Glomerular visceral epithelial cell (primary cell): ENCODE measurements around the gene FAM227B.
"Not testable (repeated sequence)": the region's sequence is repeated elsewhere in the genome, so short reads cannot be mapped to it uniquely, and the experiment has no call there.

Experiments
- DNase-seq: peaks from one replicate; pipeline ENCODE4 v3.0.0-alpha.2; 2016; ENCODE audit errors: extremely low spot score

Gene FAM227B

DNA sequence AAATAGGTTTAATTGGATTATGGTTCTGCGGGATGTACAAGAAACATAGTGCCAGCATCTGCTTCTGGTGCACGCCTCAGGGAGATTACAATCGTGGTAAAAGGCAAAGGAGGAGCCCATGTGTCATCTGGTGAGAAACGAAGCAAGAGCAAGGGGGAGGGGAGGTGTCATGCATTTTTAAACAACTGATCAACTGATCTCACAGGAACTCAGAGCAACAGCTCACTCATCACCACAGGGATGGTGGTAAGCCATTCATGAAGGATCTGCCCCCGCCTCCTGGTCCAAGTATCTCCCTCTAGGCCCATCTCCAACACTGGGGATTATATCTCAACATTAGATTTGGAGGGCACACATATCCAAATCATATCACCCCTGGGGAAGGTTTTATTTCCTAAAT is 239.7 kb downstream of the FAM227B start:
- DNase-seq, result no peak

DNA sequence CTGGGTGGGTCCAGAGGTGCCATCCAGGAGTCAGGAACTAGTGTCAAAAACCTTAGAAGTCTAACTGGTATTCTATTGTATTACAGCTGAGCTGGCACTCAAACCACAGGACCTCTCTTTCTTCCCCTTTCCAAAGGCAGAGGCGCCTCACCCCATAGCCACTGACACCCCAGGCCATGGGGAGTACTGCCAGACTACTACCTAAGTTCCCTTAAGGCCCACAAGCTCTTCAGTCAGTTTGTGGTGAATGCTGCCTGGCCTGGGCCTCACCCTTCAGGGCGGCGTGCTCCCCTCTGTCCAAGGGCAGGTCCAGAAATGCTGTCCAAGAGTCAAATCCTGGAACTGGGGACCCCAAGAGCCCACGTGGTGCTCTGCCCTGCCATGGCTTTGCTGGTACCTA is 240.6 kb downstream of the FAM227B start:
- no peak for DNase-seq

DNA sequence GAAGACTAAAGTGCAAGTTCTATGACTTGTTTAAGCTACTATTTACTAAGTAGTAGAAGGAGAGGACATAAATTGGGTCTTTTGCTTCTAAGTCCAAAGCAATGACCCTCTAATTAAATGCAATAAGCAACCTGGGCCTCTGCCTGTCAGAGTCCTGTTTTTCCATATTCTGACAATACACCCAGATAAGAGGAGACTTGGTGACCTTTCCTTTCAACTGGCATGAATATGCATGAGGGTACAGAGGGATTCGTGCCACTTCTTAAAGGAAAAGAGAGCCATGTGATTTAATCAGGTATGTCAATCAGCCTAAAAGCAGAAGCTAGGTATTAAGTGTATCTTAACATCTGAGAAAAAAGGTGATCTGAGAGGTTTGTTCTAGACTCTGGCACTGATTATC is 248.3 kb downstream of the FAM227B start:
- no peak for DNase-seq

DNA sequence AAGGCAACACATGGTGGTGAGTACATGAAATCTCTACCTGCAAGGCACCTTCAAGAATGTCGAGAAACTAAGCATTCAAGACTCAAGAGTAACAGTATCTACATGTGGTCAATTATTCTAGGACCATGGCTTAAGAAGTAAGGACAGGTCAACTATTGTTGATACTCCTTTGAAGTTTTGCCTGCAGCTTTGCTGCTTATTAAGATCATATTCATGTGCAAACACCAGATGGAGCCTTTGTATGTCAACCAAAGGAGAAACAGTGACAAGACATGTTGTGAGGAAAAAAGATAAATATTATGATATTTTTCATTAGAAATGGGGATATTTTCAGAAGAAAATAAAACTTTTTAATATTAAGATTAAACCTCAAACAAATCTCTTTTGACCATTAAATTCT is 249.8 kb downstream of the FAM227B start:
- no peak for DNase-seq

DNA sequence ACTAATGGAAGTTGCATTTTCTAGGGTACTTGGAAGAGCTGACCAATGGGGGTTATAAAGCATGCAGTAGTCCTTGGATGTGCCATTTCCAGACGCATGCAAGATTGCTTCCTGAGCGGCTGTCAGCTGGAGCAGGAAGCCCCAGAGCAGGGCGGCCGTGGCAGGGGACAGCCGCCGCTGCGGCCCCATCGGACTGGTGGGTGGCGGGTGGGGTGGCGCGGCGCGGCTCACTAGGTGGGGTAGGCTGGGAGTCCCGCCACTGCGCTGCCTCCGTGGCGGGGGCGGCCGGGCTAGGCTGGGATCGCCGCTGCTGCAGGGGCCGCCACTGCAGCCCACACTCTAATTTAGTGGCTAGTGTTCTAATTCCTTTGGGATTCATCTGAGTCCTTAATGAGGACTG is 254.1 kb downstream of the FAM227B start:
- no peak for DNase-seq

DNA sequence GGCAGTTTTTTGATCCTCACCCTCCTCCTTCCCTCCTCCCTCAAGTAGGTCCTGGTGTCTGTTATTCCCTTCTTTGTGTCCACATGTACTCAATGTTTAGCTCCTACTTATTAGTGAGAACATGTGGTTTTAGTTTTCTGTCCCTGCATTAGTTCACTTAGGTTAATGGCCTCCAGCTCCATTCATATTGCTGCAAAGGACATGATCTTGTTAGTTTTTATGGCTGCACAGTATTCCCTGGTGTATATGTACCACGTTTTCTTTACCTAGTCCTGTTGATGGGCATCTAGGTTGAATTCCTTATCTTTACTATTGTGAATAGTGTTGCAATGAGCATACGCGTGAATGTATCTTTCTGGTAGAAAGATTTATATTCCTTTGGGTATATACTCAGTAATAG is 259.2 kb downstream of the FAM227B start:
- DNase-seq, result no peak

DNA sequence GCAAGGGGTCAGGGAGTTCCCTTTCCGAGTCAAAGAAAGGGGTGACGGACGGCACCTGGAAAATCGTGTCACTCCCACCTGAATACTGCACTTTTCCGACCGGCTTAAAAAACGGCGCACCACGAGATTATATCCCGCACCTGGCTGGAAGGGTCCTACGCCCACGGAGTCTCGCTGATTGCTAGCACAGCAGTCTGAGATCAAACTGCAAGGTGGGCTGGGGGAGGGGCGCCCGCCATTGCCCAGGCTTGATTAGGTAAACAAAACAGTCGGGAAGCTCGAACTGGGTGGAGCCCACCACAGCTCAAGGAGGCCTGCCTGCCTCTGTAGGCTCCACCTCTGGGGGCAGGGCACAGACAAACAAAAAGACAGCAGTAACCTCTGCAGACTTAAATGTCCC is 266.2 kb downstream of the FAM227B start:
- DNase-seq, result not testable (repeated sequence)

DNA sequence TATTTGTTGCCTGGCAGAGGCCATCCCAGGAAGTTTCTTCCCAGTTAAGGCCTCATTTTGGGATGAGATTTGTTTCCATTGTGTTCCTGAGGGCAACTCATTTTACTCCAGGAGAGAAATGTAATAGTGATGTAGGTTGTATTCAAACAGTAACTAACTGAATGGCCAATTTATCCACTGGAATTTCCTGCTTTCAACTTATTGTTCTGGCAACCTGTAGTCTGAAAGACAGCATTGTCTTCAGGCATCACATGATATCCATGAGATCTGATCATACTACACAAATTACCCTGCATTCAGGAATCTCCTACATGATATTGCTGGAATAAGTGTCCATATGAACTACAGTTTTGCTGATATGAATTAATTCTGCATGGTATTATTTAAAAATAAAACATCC is 277.1 kb downstream of the FAM227B start:
- no peak for DNase-seq

DNA sequence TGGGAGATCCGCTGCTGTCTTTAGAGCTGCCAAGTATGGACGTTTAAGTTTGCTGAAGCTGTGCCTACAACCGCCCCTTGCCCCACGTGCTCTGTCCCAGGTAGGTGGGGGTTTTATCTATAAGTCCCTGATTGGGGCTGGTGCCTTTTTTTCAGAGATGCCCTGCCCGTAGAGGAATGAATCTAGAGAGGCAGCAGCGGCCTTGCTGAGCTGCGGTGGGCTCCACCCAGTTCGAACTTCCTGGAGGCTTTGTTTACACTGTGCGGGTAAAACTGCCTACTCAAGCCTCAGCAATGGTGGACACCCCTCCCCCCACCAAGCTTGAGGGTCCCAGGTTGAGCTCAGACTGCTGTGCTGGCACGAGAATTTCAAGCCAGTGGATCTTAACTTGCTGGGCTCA is 281.0 kb downstream of the FAM227B start:
- no peak for DNase-seq

DNA sequence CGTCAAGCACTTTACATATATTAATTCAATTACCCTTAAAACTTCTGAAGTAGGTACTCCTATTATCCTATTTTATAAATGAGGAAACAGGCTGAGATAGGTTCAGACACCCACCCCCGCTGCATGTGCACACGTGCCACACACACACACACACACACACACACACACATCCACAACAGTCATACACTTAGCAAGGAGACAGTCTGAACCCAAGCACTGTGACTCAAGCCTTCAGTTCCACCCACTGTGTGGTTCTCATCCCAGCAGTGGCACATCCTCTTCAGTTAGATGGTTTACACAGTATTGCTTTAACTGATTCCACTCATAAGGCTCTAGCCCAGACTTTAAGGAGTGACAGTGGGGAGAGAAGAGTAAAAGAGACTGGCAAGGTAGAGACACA is 288.7 kb downstream of the FAM227B start:
- DNase-seq, result no peak

DNA sequence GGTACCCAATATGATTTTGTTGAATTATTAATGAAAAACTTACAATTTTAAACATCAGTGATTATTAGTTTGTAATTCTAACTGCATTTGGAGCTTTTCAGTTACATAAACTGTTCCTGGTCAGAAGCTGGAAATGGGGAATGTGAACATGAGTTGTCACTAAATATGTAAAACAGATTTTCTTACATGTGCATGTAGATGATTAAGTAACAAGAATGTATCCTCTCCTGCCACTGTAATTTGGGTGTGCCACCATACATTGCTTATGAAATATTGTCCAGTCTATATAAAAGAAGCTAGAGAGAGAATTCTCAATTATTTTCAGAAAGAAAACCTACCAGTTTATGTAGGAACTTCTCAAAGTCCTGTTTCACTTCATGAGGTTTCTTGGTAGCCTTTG is 289.2 kb downstream of the FAM227B start:
- DNase-seq, result no peak

DNA sequence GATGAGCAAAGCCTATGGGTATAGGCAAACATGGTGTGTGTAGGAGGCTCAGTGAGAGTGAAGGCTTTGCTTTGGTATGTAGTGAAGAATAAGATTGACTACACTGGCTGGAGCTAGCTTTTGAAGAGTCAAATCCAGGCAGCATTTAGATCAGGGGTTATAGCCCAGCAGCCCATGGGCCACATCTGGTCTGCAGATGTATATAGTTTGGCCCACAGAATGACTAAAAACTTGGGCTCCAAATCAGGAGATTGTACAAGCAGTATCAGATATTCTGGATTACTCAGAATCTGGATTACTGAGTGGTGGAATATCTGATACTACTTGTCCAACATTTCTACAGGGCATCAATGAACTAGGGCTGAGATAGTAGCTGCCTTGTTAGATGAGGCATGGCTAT is 290.5 kb downstream of the FAM227B start:
- no peak for DNase-seq

DNA sequence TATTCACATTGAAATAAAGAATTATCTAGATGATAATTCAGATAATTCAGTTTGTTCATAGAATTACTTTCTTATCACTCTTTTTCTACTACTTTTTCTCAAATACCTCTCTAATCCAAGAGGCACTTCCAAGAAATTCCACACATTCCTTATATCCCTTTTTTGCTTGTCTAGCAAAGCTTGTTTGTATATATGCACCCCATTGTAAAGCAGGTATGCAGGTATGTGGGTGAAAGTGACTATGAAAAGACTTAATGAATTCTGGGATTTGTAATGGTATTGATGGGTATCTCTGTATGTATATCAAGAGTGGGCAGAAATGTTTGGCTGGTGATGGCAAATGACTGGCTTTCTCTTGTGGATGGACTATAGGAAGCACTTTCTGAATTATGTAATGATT is 291.7 kb downstream of the FAM227B start:
- no peak for DNase-seq

DNA sequence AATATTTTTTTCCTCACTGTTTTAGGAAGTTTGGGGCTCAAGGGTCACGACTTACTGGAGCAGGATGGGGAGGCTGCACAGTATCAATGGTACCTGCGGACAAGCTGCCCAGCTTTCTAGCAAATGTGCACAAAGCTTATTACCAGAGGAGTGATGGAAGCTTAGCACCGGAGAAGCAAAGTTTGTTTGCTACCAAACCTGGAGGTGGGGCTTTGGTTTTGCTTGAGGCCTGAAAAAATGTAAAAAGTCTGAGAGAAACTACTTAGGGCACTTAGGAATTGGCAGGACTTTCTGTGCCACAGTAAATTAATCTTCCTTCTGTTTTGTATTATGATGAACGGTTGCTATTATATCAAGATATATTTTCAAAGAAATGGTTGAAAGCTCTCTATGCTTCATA is 292.7 kb downstream of the FAM227B start:
- DNase-seq, result no peak

DNA sequence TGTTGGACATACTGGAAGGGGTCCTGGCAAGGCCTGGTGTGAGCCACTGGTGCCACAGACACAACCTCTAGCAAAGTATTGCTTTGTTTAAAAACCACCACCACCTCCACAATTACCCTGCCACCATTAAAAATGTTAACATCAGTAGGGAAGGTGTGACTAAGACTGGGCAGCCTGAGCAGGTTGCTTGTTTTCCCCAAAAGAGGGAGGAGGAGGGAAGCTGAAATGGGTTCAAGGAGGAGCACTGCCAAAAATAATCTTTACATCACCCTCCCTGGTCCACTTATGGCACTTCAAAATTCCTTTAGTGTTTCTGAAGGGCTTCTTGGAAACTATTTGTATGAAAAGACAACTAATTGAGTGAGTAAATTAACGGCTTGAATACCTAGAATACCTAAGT is 297.4 kb downstream of the FAM227B start:
- DNase-seq, result no peak

DNA sequence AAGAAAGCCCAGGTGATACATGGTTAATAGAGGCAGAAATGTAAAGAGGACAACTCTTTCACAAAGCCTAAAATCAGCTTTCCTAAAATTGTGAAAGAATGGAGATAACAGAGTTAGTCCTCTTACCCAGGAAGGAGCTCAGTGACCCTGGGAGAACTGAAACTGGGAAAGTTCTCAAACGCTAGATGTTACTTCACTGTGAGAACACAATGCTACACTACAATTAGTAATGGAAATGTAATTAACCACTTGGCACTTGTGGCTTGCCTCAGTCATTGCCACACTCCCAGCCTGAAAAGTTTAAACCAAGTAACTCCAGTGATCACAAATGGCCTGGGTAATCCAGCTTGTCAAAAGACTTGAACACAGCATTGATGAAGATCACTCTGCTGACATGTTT is 300.3 kb downstream of the FAM227B start:
- DNase-seq, result no peak

DNA sequence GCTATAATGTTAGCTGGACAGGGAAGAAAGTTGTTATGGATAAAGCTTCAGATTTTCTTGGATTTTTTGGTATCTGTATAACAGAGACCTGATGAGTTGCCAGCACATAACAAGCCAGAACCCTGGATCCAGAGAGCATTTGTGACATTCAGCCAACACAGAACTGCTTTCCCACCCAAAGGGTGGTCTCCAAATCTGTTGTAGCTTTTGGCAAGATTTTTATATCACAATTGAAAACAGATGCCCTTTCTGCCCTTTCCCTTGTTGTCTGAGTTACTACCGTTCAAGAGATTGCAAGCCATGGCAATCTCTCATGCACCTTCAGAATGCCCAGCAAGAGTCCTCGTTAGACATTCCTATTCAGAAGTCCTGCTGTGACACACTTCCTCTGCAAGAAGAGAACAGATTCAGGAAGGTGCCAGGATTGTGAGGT is 305.2 kb downstream of the FAM227B start:
- no peak for DNase-seq

DNA sequence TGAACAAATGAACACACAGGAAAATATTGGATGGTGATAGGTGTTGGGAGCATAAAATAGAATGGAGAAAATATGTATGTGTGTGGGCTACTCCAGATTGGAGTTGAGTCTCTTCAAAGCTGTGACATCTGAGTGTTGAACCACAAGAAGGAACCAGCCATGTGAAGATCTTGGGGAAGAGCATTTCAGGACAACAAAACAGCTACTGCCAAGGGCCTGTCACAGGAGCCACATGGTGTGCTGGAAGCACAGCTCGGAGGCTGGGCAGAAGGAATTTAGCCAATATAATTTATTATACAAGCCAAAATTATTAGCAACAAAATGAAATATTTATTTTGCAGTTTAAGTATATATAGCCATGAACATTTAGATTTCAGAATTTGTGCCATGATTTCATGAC is 305.9 kb downstream of the FAM227B start:
- no peak for DNase-seq

DNA sequence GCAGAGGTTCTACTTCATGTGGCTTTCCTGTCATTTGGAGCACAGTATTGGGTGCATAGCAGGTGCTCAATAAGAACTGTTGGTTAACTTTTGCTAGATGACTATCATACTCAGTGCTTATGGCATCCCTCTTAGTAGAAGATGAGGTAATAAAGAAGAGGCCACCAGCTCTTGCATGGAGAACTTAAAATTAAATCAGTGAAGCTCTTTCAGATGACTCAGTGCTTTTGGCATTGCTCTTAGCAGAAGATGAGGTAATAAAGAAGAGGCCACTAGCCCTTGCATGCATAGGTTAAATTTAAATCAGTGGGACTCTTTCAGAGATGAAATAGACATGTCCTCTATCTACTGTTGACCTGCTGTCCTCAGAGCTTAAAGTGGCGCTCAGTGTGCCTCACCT is 307.0 kb downstream of the FAM227B start:
- peak; percentile 47 for DNase-seq

DNA sequence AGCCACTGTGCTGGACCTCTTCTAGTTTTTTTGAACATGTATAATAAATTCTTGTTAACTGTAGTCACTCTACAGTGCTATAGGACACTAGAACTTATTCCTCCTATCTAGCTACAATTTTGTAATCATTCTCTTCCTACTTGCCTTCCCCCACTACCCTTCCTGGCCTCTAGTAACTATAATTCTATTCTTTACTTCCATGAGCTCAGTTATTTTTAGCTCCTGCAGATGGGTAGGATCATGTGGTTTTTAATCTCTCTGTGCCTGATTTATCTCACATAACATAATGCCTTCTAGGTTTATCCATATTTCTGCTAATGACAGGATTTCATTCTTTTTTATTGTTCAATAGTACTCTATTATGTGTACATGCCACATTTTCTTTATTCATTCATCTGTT is 310.7 kb downstream of the FAM227B start:
- no peak for DNase-seq

DNA sequence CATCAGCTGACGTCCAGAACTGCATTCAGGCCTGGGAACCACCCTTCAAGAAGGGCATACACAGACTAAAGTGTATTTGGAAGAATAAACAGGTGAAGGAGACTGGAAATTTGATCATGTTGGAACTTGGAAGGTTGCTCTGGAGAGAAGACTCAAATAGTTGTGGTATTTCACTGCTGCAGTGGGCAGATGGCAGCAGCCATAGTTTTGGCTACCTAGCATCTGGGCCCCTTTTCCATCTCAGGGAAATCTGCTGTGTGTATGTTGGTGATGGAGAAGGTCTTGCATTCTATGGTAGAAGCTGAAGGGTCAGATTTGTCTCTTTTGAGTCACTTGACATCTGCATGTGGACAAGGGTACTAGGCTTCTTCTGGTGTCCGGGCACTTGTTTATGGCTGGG is 311.9 kb downstream of the FAM227B start:
- no peak for DNase-seq

DNA sequence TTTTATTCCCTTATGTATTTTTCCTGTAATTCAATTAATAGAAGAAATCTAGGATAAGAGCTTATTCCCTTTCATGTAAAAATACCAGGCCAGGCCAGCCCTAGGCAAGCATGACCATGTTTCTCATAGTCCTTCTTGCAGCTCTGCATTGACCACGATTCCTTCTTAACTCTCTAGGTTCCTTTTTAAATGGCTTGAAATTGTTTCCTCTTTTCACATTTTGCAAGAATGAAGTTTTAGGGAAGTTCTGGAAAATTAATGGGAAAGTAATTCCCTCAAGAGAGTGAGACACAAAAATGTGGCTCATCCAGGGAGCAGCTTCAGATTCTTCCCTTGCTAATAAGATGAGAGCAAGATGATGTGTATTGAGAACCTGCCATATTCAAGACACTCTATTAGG is 314.1 kb downstream of the FAM227B start:
- no peak for DNase-seq

DNA sequence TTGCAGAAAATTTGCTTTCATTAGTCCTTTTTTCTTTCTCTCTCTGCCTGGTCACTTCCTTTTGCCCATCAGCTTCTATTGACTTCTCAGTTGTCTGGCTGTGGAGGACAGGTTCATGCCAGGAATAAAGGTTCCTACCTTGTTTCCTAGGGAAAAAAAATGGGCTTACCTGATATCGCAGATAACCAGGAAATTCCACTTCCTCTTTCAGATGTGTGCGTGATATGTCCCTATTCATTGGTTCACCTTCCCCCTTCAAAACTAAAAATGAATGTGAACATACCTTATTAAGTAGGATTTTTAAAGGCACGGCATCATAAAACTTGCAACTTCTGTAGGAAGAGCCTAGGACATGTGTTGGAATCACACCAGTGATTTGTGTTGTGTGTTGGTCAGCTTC is 317.6 kb downstream of the FAM227B start:
- no peak for DNase-seq

DNA sequence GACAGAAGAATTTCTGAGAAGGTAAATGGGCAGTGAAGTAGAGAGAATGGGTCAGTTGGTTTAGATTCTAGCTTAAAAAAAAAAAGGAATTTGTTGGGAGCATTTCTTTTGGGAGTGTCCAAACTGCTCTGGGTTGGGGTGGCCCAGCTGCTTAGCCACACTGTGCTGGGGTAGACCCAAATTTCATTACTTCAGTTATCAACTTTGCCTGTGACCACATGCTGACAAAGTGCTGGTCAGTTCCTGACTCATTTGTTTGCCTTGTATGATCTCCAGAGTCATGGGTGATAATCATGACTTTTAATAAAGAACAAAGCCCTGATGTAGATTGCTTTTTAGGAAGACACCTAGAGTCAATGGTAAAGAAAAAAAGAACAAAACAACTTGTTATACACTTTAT is 319.1 kb downstream of the FAM227B start:
- DNase-seq, result no peak

DNA sequence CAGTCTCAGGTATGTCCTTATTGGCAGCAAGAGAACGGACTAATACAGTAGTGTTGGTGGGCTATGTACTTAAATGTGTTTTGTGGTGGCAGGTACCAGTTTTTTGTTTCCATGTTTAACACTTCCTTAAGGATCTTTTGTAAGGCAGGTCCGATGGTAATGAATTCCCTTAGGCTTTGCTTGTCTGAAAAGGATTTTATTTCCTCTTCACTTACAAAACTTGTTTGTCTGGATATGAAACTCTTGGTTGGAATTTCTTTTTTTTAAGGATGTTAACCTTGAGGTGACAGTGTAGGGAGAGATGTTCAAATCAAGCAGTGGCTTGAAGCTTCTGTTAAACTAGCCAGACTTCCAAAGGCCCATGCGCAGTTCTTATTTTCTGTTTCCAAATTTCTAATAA is 319.8 kb downstream of the FAM227B start:
- DNase-seq, result no peak
